RWPE1 (cell line): Measurements from ENCODE around the gene ERBB4.

ENCODE experiments used
- CTCF ChIA-PET: fragments of 350-600 bp; sonication (Branson Sonifier 250); formaldehyde crosslinking; extraction: SDS; loops from one replicate; lab custom pipeline; 2021; lab: Yijun Ruan, JAX
- POLR2A ChIA-PET: fragments of 400-600 bp; formaldehyde crosslinking; extraction: SDS; loops from one replicate; lab custom pipeline; 2020; ENCODE audit warnings: antibody characterized with exemption; ENCODE audit not compliant: low non-redundant PET; lab: Yijun Ruan, JAX
- DNase-seq: peaks from one replicate; pipeline ENCODE4 v3.0.0; 2012; ENCODE audit warnings: low spot score
- H3K27ac ChIP-seq: fragments of 450-650 bp; 2 replicates; pipeline ENCODE4 v1.5.1; 2017
- TF ChIP-seq, protein P1 (sequence below): fragments of 450-650 bp; conservative IDR thresholded peaks from 2 replicates; pipeline ENCODE4 v1.5.1; 2017; ENCODE audit warnings: low read depth, mild to moderate bottlenecking

Gene ERBB4

DNA sequence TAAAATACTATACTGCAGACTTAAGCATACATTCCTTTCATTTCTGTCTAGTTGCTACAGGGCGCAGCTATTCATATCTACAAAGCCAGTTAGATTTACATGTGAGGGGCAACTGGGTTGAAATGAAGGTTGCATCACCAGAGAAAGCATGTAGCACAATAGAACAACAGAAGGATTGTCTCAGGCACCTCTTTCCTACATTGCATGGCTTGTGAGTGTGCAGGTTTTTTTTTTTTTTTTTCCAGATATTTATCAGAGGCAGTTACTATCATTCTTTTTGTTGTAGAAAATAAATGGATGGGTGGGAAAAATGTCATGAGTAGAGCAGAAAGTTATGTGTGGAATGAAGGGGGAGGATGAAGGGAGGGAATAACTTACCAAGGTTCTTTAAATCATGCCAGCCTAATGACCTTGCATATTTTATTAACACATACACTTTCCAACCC lies 86.8 kb downstream of the ERBB4 start:
- CTCF ChIA-PET = no interaction called here
- peak; percentile 53 for DNase-seq
- TF ChIP-seq, protein P1, sequence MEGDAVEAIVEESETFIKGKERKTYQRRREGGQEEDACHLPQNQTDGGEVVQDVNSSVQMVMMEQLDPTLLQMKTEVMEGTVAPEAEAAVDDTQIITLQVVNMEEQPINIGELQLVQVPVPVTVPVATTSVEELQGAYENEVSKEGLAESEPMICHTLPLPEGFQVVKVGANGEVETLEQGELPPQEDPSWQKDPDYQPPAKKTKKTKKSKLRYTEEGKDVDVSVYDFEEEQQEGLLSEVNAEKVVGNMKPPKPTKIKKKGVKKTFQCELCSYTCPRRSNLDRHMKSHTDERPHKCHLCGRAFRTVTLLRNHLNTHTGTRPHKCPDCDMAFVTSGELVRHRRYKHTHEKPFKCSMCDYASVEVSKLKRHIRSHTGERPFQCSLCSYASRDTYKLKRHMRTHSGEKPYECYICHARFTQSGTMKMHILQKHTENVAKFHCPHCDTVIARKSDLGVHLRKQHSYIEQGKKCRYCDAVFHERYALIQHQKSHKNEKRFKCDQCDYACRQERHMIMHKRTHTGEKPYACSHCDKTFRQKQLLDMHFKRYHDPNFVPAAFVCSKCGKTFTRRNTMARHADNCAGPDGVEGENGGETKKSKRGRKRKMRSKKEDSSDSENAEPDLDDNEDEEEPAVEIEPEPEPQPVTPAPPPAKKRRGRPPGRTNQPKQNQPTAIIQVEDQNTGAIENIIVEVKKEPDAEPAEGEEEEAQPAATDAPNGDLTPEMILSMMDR = no peak
- POLR2A ChIA-PET = no interaction called here
- H3K27ac ChIP-seq = no peak overlapping the region

- DNase-seq = no peak
- TF ChIP-seq, protein P1 = no peak
- no peak overlapping the region for H3K27ac ChIP-seq
- ChIA-PET POLR2A (no interaction called here), CTCF (no interaction called here)
Observed at GRCh38 chr2:212448698-212449097, 89.9 kb downstream of the ERBB4 start.

- no peak for DNase-seq
- ChIA-PET POLR2A (no interaction called here), CTCF (interaction anchor here (0.6 kb wide), 1 partner anchor 314 kb away, joined by 7 read pairs; no protein-coding TSS in a partner anchor)
- no peak overlapping the region for H3K27ac ChIP-seq
- TF ChIP-seq, protein P1 = no peak
Observed at GRCh38 chr2:212441821-212442220, 96.8 kb downstream of the ERBB4 start.

DNA sequence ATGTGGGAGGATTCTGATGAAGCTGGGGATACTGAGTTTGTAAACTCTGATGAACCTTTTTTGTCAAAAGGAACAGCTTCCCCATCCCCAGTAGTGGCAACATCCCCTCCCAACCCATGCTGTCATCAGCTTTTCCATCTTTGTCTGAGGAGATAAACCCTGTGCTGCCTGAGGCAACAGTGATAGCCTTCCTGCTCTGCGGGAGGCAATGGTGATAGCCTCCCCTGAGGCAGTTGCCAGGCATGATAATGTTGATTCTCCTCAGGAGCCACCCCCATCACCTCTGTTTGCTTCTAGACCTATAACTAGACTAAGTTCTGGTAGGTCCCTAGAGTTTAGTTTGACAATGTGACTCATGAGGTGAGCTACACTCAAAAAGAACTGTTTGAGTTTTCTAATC lies 97.5 kb downstream of the ERBB4 start:
- TF ChIP-seq, protein P1 = no peak
- no peak overlapping the region for H3K27ac ChIP-seq
- DNase-seq = no peak
- ChIA-PET POLR2A (no interaction called here), CTCF (no interaction called here)

- no peak for DNase-seq
- no peak overlapping the region for H3K27ac ChIP-seq
- TF ChIP-seq, protein P1 = no peak
- ChIA-PET CTCF (interaction anchor here (0.6 kb wide), 1 partner anchor 330 kb away, joined by 4 read pairs; no protein-coding TSS in a partner anchor), POLR2A (no interaction called here)
Observed at GRCh38 chr2:212428681-212429478, 109.7 kb downstream of the ERBB4 start.

DNA sequence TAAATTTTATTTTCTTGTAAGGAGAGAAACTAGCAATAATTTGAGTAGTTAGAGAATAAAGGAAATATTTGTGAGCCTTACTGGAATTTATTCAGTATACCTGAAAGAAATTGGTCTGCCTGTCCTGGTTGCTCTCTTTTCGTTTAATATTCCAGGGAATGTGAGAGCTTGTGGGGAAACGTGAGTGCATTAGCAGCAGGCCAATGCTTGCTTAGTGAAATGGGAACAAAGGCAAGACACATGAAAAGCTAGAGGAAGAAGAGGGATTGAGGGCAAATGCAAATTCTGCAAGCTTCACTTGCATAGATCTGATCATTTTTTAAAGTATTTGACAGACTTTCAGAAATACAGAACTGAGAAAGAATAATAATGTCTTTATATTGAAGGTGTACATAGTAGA lies 111.0 kb downstream of the ERBB4 start:
- H3K27ac ChIP-seq = no peak overlapping the region
- POLR2A ChIA-PET = no interaction called here
- CTCF ChIA-PET = no interaction called here
- TF ChIP-seq, protein P1 = no peak
- DNase-seq = no peak
